Ecto neural progenitor cell (in vitro differentiated cells): Measurements from ENCODE around the gene CST9L.
A peak's percentile ranks its signal among the peaks of the same experiment; 100 is the strongest.

Source experiments
- DNase-seq: peaks from one replicate; pipeline ENCODE4 v3.0.0-alpha.2; 2018; ENCODE audit warnings: low spot score

The CST9L gene

GRCh38 chr20:23568320-23568970 is at the start of gene CST9L:
Gene CST9L, minus strand, starts transcription at chr20:23568484. Its CDS starts 34 bp downstream, at chr20:23568450.
- DNase-seq: peak; percentile 37

- peak; percentile 18 for DNase-seq
These were observed 45.9 kb upstream of the CST9L start for GRCh38 chr20:23614163-23614562.

- no peak for DNase-seq
These were observed 45.4 kb upstream of the CST9L start for GRCh38 chr20:23613676-23614075.

GRCh38 chr20:23612396-23612795 is 44.1 kb upstream of the CST9L start:
- no peak for DNase-seq

GRCh38 chr20:23609486-23610109 is 41.3 kb upstream of the CST9L start:
- DNase-seq: peak; percentile 21

- peak; percentile 50 for DNase-seq
These were observed 40.1 kb upstream of the CST9L start for GRCh38 chr20:23608251-23608846.

- no peak for DNase-seq
These were observed 39.4 kb upstream of the CST9L start for GRCh38 chr20:23607497-23608245.

GRCh38 chr20:23606652-23607049 is 38.4 kb upstream of the CST9L start:
- peak; percentile 87 for DNase-seq

- no peak for DNase-seq
These were observed 37.8 kb upstream of the CST9L start, which contains the start of gene CST9 for GRCh38 chr20:23605867-23606651. Gene CST9, minus strand, starts transcription at chr20:23605917. Its CDS starts 53 bp downstream, at chr20:23605864.

GRCh38 chr20:23604306-23604705 is 36.0 kb upstream of the CST9L start:
- DNase-seq: no peak

- DNase-seq: no peak
These were observed 35.0 kb upstream of the CST9L start for GRCh38 chr20:23603321-23603720.

GRCh38 chr20:23602699-23603098 is 34.4 kb upstream of the CST9L start:
- no peak for DNase-seq

GRCh38 chr20:23602241-23602640 is 34.0 kb upstream of the CST9L start:
- DNase-seq: no peak

GRCh38 chr20:23601715-23602114 is 33.4 kb upstream of the CST9L start:
- no peak for DNase-seq

GRCh38 chr20:23598481-23598880 is 30.2 kb upstream of the CST9L start:
- DNase-seq: no peak

GRCh38 chr20:23596579-23597250 is 28.4 kb upstream of the CST9L start:
- no peak for DNase-seq

GRCh38 chr20:23595941-23596340 is 27.7 kb upstream of the CST9L start:
- DNase-seq: no peak

- no peak for DNase-seq
These were observed 20.4 kb upstream of the CST9L start for GRCh38 chr20:23588434-23589403.

- DNase-seq: no peak
These were observed 19.3 kb upstream of the CST9L start for GRCh38 chr20:23587631-23588030.
